Measurements from ENCODE around the gene MEGF10.

MEGF10 gene

GRCh38 chr5:127375124-127375523 is 84.5 kb downstream of the MEGF10 start:
- DNase-seq = no peak

GRCh38 chr5:127375544-127376091 is 85.0 kb downstream of the MEGF10 start:
- DNase-seq = no peak

DNA sequence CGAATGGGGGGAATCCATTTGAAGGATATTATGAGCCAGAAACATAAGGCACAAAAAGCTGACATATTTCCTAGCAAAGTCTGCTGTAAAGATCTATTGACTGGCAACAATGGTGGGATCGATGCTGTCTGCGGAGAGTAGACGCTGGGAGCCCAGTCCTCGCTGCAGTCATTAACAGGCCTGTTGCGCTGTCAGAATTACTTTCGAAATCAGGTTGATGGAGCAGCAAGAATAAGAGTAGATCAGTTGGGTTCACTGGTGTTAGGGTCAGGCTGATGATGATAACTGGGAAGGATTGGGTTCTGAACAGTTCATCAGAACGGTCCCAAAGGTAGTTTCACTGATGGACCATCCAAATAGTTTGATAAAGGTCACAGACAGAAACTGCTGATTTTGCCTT is 87.1 kb downstream of the MEGF10 start:
- DNase-seq = no peak

DNA sequence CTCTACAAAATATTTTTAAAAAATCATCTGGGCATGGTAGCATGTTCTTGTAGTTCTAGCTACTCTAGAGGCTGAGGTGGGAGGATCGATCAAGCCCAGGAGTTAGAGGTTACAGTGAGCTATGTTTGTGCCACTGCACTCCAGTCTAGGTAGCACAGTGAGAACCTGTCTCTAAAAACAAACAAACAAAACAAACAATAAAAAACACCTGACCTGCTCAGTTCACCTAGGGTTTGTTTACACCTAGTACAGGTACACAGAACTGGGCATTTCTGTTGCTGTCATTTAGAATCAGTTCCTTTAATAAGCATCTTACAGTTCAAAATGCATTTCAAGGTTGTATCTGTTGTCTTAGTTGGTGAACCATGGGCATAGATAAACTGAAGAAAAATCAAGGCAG is 95.3 kb downstream of the MEGF10 start:
- DNase-seq = no peak

DNA sequence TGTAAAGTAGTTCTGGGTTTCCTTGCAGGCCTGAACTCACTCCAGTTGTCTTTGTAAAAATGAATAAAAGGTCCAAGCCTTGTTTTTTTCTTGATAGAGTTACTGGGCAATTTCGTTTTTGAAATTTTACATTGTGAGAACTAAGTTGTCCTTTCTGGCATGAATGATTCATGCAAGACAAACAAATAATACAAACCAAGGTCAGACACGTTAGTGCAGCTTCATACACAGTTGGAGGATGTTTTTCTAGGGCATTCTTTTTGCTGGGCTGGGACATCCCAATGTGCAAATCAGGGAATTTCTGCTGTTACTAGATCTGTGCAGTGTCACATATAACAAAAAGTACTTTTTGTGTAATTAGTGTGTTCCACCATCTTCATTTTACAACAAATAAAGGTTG is 96.0 kb downstream of the MEGF10 start:
- DNase-seq = no peak

- DNase-seq = no peak
Measured at GRCh38 chr5:127389601-127390000, 99.0 kb downstream of the MEGF10 start.

DNA sequence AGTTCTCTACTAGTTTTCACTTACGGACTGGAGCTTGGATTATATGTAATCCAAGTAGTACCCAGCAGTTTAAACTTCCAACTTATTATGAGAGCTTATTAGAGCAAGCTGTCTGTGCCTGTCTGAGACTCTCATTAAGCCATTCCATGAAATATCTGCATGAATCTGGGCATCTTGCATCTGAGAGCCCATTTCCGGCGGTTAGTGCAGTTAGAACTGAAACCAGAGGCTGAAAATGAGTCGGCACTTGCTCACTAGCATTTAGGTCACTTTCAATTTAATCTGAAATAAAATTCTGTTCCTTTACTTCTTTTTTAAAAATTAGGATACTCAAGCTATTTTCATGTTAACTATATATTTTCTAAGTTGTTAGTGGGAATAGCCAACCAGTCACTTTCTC is 102.2 kb downstream of the MEGF10 start:
- no peak for DNase-seq

DNA sequence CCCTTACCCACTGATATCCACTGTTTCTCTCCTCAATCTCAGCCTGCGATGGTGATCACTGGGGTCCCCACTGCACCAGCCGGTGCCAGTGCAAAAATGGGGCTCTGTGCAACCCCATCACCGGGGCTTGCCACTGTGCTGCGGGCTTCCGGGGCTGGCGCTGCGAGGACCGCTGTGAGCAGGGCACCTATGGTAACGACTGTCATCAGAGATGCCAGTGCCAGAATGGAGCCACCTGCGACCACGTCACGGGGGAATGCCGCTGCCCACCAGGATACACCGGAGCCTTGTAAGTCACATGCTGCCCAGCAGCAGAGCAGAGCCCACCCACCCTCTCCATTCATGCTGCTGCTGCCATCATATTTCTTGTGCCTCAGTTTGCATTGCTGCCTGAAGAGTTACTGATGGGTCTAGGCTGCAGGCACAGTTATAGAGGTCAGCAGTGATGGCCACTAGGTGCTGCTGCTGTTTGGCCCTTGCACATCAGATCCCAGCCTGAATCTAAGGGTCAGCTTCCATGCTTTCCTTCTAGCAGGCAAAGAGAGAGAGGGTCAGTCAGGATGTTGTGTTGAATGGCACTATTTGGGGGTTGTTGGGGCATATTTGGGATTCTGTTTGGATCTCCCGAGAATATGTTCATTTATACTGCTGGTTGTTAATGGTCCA is 106.0 kb downstream of the MEGF10 start:
- no peak for DNase-seq

- no peak for DNase-seq
Measured at GRCh38 chr5:127398508-127398907, 107.9 kb downstream of the MEGF10 start.

GRCh38 chr5:127399068-127399467 is 108.5 kb downstream of the MEGF10 start:
- DNase-seq = no peak

DNA sequence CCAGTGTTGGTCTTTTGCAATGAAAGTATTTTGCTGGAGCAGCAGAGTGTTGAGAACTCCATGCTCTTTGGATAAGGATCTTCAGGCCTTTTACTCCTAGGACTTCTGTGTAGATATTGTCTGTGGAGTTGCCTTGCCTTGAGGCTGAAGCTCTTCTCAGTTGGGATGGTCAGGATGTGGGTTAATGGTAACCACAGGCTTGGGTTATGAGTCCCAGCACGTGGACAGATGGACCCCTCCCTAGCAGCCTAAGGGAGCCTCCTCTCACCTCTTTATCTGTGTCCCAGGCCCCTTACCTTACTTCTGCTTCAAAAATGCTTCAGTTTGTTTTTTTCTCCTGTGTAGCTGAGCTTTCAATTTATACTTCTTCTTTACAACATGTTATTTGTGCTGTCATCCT is 109.9 kb downstream of the MEGF10 start:
- no peak for DNase-seq

- no peak for DNase-seq
Measured at GRCh38 chr5:127400946-127401670, 110.5 kb downstream of the MEGF10 start.

GRCh38 chr5:127402361-127402760 is 111.8 kb downstream of the MEGF10 start:
- DNase-seq = no peak

DNA sequence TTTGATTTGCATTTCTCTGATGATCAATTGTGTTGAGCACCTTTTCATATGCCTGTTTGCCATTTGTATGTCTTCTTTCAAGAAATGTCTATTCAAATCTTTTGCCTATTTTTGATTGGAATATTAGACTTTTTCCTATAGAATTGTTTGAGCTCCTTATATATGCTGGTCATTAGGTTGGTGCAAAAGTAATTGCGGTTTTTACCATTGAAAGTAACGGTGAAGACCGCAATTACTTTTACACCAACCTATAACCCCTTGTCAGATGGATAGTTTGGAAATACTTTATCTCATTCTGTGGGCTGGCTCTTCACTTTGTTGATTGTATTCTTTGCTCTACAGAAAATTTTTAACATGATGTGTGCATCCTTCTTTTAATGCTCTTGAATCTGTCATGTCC is 113.6 kb downstream of the MEGF10 start:
- DNase-seq = no peak

- no peak for DNase-seq
Measured at GRCh38 chr5:127406326-127407121, 115.9 kb downstream of the MEGF10 start.

DNA sequence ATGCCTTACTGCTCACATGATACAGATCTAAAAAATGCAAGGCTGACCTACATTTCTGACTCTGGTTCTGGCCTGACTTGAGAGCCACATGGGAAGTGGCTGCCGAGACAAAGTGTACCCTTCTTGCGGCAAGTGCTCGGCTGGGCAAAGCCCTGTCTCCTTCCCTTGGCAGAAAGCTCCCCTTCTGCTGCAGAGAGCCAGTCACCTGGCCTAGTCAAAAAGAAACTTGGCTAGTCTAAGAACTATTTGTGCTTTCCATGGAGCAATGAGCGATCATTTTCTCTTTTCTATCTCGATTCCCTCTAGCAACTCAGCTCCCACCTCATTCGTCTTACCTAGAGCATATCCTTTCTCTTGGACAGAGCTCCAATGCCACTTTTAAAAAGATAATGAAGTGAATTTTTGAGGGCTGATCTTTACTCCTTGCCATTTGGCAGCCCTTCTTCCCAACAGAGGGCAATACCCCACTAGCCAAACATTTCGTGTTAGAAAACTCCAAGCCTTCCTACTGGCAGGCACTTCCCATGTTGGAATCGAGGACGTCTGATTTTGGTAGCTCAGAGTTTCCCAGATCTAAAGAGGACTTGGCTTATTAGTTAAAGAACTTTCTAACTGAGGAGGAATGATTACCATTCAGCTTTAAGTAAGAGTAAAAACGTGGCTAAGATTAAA is 118.8 kb downstream of the MEGF10 start:
- DNase-seq = no peak

- no peak for DNase-seq
Measured at GRCh38 chr5:127409921-127410675, 119.5 kb downstream of the MEGF10 start.

- DNase-seq = no peak
Measured at GRCh38 chr5:127410959-127411358, 120.4 kb downstream of the MEGF10 start.

- no peak for DNase-seq
Measured at GRCh38 chr5:127411381-127411780, 120.8 kb downstream of the MEGF10 start.

DNA sequence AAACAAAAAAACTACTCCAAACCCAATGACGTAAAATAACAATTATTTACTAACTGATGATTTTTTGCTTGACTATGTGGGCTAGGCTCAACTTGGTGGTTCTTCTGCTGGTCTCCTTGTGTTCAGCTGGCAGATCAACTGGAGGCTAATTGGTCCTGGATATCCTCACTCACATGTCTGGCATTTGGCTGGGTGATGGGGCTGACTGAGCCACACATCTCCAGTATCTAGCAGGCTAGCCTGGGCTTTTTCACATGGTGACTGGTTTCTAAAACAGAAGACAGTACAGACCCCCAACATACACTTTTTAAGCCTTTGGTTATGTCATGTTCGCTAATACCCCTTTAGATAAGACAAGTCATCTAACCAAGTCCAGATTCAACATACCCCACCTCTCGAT is 122.1 kb downstream of the MEGF10 start:
- no peak for DNase-seq

GRCh38 chr5:127415034-127415433 is 124.4 kb downstream of the MEGF10 start:
- DNase-seq = no peak

DNA sequence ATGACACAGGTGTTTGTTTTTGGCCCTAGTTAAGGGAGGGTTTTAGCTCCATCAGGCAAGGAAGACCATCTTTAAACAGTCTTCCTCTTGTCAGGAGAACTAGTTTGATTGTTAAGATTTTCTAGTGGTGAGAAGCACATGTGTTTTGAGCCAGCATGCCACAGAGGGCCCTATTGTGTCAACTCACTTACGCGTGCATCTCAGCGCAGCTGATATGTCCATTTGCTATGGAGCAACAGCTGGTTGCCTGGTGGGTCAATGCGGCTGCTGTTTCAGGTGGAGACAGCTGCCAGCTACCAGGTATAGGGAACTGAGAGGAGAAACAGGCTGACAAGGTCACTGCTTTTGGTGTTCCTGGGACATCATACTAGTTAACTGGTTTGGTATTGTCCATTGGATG is 126.3 kb downstream of the MEGF10 start:
- no peak for DNase-seq

Data from stimulated activated CD8-positive, alpha-beta memory T cell treated with anti-CD3 and anti-CD28 coated beads, Interleukin-4, amount 100 ng/mL, for 48 hours (primary cell).